Activated CD4-positive, alpha-beta T cell treated with anti-CD3 and anti-CD28 coated beads for 36 hours (primary cell): ENCODE data around the gene COL26A1. TPM values are rescaled to one million over a fixed set of nuclear protein-coding genes. Genes with fewer than 3 reads are reported as not detected.
"Not testable (repeated sequence)": the region's sequence is repeated elsewhere in the genome, so short reads cannot be mapped to it uniquely, and the experiment has no call there.

ENCODE experiments used
- ATAC-seq: fragments of 200-7000 bp; cut with Tn5 transposase; one replicate; pipeline ENCODE4 v1.10.0; 2021; ENCODE audit warnings: mild to moderate bottlenecking, moderate library complexity
- CTCF ChIA-PET: fragments of 350-600 bp; sonication (Branson Sonifier 250); formaldehyde crosslinking; loops from one replicate; lab custom pipeline; 2021; ENCODE audit warnings: antibody characterized with exemption; lab: Charles Lee
- POLR2A ChIA-PET: fragments of 350-600 bp; sonication (Branson Sonifier 250); formaldehyde crosslinking; loops from one replicate; lab custom pipeline; 2021; ENCODE audit warnings: antibody characterized with exemption, inconsistent platforms; lab: Charles Lee
- DNase-seq: peaks from one replicate; pipeline ENCODE4 v3.0.0-alpha.2; 2020
- H3K27ac Mint-ChIP-seq: one replicate; pipeline ENCODE4 v1.8.0; 2021; ENCODE audit warnings: mixed read lengths
- H3K27me3 Mint-ChIP-seq: one replicate; pipeline ENCODE4 v1.8.0; 2021; ENCODE audit warnings: mixed read lengths
- H3K36me3 Mint-ChIP-seq: one replicate; pipeline ENCODE4 v1.8.0; 2021; ENCODE audit warnings: low read depth, mixed read lengths
- H3K4me1 Mint-ChIP-seq: one replicate; pipeline ENCODE4 v1.8.0; 2021; ENCODE audit warnings: mixed read lengths
- H3K4me3 Mint-ChIP-seq: one replicate; pipeline ENCODE4 v1.8.0; 2021; ENCODE audit warnings: mild to moderate bottlenecking, moderate library complexity, mixed read lengths
- H3K9me3 Mint-ChIP-seq: one replicate; pipeline ENCODE4 v1.8.0; 2021; ENCODE audit warnings: low read depth, mixed read lengths
- intact Hi-C, 2 experiments: fragments of 100-400 bp; cut with DNase I in 1 of 2; cut with micrococcal nuclease in 1 of 2; formaldehyde crosslinking; loops; one replicate each; pipeline versions ENCODE4 v1.14.2 to v1.15.1; 2022 to 2024; cut with DNase I, micrococcal nuclease
- total RNA-seq, 2 experiments: library from RNA; stranded (reverse); gene quantifications; one replicate each; pipeline ENCODE4 v1.2.3, GENCODE V29; 2021

The COL26A1 gene
- total RNA-seq, 2 experiments from 2014 or later, result not detected

DNA sequence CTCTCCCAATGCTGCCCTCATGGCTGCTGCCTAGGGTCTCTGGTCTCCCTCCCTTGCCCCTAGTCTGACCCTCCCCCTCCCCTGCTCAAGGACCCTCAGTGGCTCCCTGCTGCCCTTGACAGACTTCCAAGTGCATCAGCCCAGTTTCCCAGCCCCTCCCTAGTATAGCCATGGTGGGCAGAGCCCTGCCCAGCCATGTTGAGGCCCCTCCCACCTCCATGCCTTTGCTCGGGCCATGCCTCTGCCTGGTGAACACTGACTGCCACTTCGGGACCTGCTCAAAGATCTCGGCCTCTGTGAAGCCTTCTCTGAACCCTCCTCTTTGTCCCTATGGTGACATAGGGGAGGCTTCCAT, 193.2 kb downstream of the COL26A1 start:
- ChIA-PET CTCF (no interaction called here), POLR2A (no interaction called here)
- H3K9me3 Mint-ChIP-seq, result no peaks in the 10 kb centered on the region
- peaks cover 2% of the 10 kb centered on the region for H3K27me3 Mint-ChIP-seq
- intact Hi-C loops, result no loop called here
- H3K4me1 Mint-ChIP-seq, result no peaks in the 10 kb centered on the region
- H3K27ac Mint-ChIP-seq, result no peak overlapping the region
- no peak overlapping the region for H3K4me3 Mint-ChIP-seq
- no peak for ATAC-seq
- no peaks in the 10 kb centered on the region for H3K36me3 Mint-ChIP-seq
- no peak for DNase-seq

DNA sequence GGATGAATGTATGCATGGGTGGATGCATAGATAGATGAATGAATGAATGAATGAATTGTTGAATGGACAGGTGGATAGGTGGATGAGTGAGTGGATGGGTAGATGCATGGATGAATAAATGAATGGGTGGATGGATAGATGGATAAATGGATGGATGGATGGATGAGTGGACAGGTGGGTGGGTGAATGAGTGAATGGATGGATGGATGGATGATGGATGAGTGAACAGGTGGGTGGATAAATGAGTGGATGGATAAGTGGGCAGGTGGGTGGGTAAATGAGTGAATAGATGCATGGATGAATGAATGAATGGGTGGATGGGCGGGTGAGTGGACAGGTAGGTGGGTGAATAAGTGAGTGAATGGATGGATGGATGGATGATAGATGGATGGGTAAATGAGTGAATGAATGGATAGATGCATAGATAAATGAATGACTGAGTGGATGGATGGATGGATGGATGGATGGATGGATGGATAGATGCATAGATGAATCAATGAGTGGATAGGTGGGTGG, 193.8 kb downstream of the COL26A1 start:
- Mint-ChIP-seq H3K4me1 (no peaks in the 10 kb centered on the region), H3K4me3 (no peak overlapping the region), H3K27ac (no peak overlapping the region), H3K27me3 (peaks cover 2% of the 10 kb centered on the region), H3K36me3 (no peaks in the 10 kb centered on the region), H3K9me3 (no peaks in the 10 kb centered on the region)
- ChIA-PET CTCF (no interaction called here), POLR2A (no interaction called here)
- DNase-seq (no peak), ATAC-seq (no peak)
- intact Hi-C loops, result no loop called here

DNA sequence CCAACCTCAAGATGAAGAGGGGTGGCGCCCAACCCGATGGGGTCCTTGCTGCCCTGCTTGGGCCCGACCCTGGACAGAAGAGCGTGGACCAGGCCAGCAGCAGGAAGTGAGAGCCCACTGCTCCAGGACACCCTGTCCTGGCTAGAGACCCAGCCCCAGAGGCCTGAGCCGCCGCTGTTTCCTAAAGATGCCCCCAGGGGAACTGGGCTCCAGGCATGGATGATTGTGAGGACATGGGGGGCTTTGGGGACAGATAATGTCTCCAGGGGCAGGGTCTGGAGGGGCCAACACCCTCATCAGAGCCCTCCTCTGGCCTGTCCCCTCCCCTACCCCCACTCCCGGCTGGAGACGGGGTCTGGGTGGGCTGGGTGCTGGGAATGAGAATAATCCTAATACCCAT, 194.7 kb downstream of the COL26A1 start:
- H3K27ac Mint-ChIP-seq, result no peak overlapping the region
- DNase-seq (no peak), ATAC-seq (no peak)
- ChIA-PET POLR2A (no interaction called here), CTCF (no interaction called here)
- H3K4me3 Mint-ChIP-seq, result no peak overlapping the region
- no peaks in the 10 kb centered on the region for H3K4me1 Mint-ChIP-seq
- H3K36me3 Mint-ChIP-seq, result no peaks in the 10 kb centered on the region
- H3K27me3 Mint-ChIP-seq, result peaks cover 2% of the 10 kb centered on the region
- H3K9me3 Mint-ChIP-seq, result no peaks in the 10 kb centered on the region
- intact Hi-C loops, result no loop called here

GRCh38 chr7:101557978-101558741, 195.5 kb downstream of the COL26A1 start:
- ChIA-PET POLR2A (no interaction called here), CTCF (interaction anchor here (0.6 to 1.2 kb wide), 2 partner anchors 11 to 154 kb away, joined by 3 read pairs; no protein-coding TSS in a partner anchor)
- Mint-ChIP-seq H3K36me3 (no peaks in the 10 kb centered on the region), H3K27ac (no peak overlapping the region), H3K4me1 (no peaks in the 10 kb centered on the region), H3K27me3 (peaks cover 2% of the 10 kb centered on the region), H3K9me3 (no peaks in the 10 kb centered on the region), H3K4me3 (no peak overlapping the region)
- no peak for ATAC-seq
- DNase-seq, result no peak
- intact Hi-C loops, result no loop called here

DNA sequence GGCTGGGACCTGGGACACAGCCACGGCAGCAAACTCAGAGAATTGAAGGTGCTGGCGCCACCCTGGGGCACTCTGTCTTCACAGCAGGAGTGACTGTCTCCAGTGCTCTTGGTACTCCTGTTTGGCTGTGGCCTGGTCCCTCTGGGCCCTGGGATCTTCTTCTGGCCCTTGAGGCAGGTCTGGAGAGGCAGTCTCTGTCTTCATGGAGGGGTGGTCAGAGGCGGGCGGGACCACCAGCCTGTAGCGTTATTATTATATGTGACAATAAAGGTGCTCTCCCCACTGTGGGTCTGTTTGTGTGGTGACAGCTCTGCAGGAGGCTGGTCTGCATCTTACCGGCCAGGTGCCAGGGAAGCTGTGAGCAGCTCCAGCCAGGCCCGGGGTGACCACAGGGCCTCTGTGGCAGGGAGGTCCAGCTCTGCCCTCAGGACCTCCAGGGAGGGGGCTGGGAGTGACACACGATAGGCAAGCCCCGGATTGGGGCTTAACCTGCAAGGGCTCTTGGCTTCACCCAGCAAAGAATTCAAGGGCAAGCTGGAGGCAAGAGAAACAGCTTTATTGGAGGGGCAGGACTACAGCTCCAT, 196.2 kb downstream of the COL26A1 start:
- no peaks in the 10 kb centered on the region for H3K36me3 Mint-ChIP-seq
- H3K27ac Mint-ChIP-seq, result no peak overlapping the region
- ChIA-PET CTCF (interaction anchor here (0.5 to 1.2 kb wide), 3 partner anchors 10 to 227 kb away, joined by 3 to 5 read pairs (median 3); no protein-coding TSS in a partner anchor), POLR2A (no interaction called here)
- peaks cover 2% of the 10 kb centered on the region for H3K27me3 Mint-ChIP-seq
- DNase-seq (no peak), ATAC-seq (no peak)
- intact Hi-C loops, result no loop called here
- H3K4me1 Mint-ChIP-seq, result no peaks in the 10 kb centered on the region
- no peak overlapping the region for H3K4me3 Mint-ChIP-seq
- H3K9me3 Mint-ChIP-seq, result no peaks in the 10 kb centered on the region

GRCh38 chr7:101559586-101559985, 196.9 kb downstream of the COL26A1 start:
- no peaks in the 10 kb centered on the region for H3K36me3 Mint-ChIP-seq
- peaks cover 5% of the 10 kb centered on the region for H3K27me3 Mint-ChIP-seq
- no peak overlapping the region for H3K4me3 Mint-ChIP-seq
- DNase-seq, result no peak
- intact Hi-C loops, result no loop called here
- H3K27ac Mint-ChIP-seq, result no peak overlapping the region
- peaks cover 2% of the 10 kb centered on the region for H3K4me1 Mint-ChIP-seq
- CTCF ChIA-PET, result no interaction called here
- POLR2A ChIA-PET, result no interaction called here
- no peaks in the 10 kb centered on the region for H3K9me3 Mint-ChIP-seq
- ATAC-seq, result no peak

DNA sequence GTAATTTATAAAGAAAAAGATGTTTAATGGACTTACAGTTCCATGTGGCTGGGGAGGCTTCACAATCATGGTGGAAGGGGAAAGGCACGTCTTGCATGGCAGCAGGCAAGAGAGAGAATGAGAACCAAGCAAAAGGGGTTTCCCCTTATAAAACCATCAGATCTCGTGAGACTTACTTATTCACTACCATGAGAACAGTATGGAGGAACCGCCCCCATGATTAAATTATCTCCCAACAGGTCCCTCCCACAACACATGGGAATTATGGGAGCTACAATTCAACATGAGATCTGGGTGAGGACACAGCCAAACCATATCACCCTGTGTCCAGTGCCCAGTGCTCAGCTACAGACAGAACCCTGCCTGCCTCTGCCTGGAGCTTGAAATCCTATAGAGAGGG, 197.3 kb downstream of the COL26A1 start:
- H3K4me3 Mint-ChIP-seq, H3K27me3 Mint-ChIP-seq, CTCF ChIA-PET, ATAC-seq, DNase-seq, POLR2A ChIA-PET, H3K27ac Mint-ChIP-seq, H3K9me3 Mint-ChIP-seq, H3K4me1 Mint-ChIP-seq, intact Hi-C loops, H3K36me3 Mint-ChIP-seq: not testable (repeated sequence)

DNA sequence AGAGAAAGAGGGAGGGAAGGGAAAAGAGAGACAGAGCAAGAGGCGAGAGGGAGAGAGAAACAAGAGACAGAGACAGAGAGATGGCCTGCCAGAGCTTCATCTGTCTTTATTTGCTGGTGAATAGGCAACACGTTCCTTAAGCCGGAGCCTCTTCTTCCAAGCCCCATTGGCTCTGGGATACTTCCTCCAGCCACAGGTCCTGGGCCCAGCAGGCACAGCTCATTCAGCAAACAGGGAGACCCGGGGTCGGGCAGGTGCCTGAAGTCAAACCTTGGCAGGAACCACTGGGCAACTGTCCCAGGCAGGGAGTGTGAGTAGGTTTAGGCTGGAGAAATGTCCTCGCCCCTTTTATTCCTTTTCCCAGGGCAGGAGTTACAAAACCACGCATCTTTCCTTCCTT, 198.2 kb downstream of the COL26A1 start:
- peaks cover 8% of the 10 kb centered on the region for H3K27me3 Mint-ChIP-seq
- CTCF ChIA-PET, result interaction anchor here (0.7 kb wide), 1 partner anchor 14 kb away, joined by 3 read pairs; no protein-coding TSS in a partner anchor
- intact Hi-C loops, result no loop called here
- DNase-seq (no peak), ATAC-seq (no peak)
- H3K27ac Mint-ChIP-seq, result no peak overlapping the region
- no peak overlapping the region for H3K4me3 Mint-ChIP-seq
- H3K9me3 Mint-ChIP-seq, result no peaks in the 10 kb centered on the region
- POLR2A ChIA-PET, result no interaction called here
- H3K36me3 Mint-ChIP-seq, result no peaks in the 10 kb centered on the region
- peaks cover 2% of the 10 kb centered on the region for H3K4me1 Mint-ChIP-seq

- CTCF ChIA-PET, result interaction anchor here (0.7 kb wide), 1 partner anchor 15 kb away, joined by 3 read pairs; no protein-coding TSS in a partner anchor
- H3K4me3 Mint-ChIP-seq, H3K36me3 Mint-ChIP-seq, POLR2A ChIA-PET, H3K27me3 Mint-ChIP-seq, H3K9me3 Mint-ChIP-seq, H3K27ac Mint-ChIP-seq, H3K4me1 Mint-ChIP-seq, ATAC-seq, DNase-seq, intact Hi-C loops: not testable (repeated sequence)
Observed at GRCh38 chr7:101561293-101561692, 198.6 kb downstream of the COL26A1 start.

- Mint-ChIP-seq H3K27ac (no peak overlapping the region), H3K9me3 (no peaks in the 10 kb centered on the region), H3K4me3 (no peak overlapping the region), H3K4me1 (peaks cover 2% of the 10 kb centered on the region), H3K27me3 (peaks cover 5% of the 10 kb centered on the region), H3K36me3 (no peaks in the 10 kb centered on the region)
- POLR2A ChIA-PET, result no interaction called here
- DNase-seq (no peak), ATAC-seq (no peak)
- intact Hi-C loops, result no loop called here
- CTCF ChIA-PET, result no interaction called here
Observed at GRCh38 chr7:101562531-101563197, 200.0 kb downstream of the COL26A1 start.

GRCh38 chr7:101563198-101563901, 200.7 kb downstream of the COL26A1 start:
- POLR2A ChIA-PET, result no interaction called here
- no peak for DNase-seq
- CTCF ChIA-PET, result no interaction called here
- Mint-ChIP-seq H3K36me3 (no peaks in the 10 kb centered on the region), H3K4me1 (peaks cover 2% of the 10 kb centered on the region), H3K9me3 (no peaks in the 10 kb centered on the region), H3K27ac (no peak overlapping the region), H3K27me3 (peaks cover 7% of the 10 kb centered on the region), H3K4me3 (no peak overlapping the region)
- ATAC-seq, result no peak
- intact Hi-C loops, result no loop called here
